Peyer's patch (tissue), 4 donors: Measurements from ENCODE around the gene NR0B2.
"Not testable (repeated sequence)": the region's sequence is repeated elsewhere in the genome, so short reads cannot be mapped to it uniquely, and the experiment has no call there.

Source experiments
- POLR2A ChIP-seq, 2 donors: fragments of 450-650 bp; IDR thresholded peaks; one replicate each; pipeline ENCODE4 v1.5.1; 2017; ENCODE audit warnings: antibody characterized with exemption in 2 of 2, mild to moderate bottlenecking in 2 of 2, moderate library complexity in 2 of 2
- TF ChIP-seq, protein P1 (sequence below), 6 experiments: fragments of 450-650 bp in 4 of 6; fragments of 200-600 bp in 2 of 6; sonication (generic) in 1 of 6; IDR thresholded peaks; one replicate each; pipeline ENCODE4 v1.5.1; 2017 to 2019; ENCODE audit warnings: antibody characterized with exemption in 6 of 6, mild to moderate bottlenecking in 3 of 6, moderate library complexity in 1 of 6

DNA sequence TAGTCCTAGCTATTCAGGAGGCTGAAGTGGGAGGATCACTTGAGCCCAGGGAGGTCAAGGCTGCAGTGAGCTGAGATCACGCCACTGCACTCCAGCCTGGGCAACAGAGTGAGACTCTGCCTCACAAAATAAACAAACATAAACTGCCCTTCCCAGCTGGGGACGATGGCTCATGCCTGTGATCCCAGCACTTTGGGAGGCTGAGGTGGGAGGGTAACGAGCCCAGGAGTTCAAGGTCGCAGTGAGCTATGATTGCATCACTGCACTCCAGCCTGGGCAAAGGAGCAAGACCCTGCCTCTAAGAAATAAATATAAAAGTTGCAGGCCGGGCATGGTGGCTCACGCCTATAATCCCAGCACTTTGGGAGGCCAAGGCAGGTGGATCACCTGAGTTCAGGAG lies 32.2 kb downstream of the NR0B2 start:
- TF ChIP-seq, protein P1, sequence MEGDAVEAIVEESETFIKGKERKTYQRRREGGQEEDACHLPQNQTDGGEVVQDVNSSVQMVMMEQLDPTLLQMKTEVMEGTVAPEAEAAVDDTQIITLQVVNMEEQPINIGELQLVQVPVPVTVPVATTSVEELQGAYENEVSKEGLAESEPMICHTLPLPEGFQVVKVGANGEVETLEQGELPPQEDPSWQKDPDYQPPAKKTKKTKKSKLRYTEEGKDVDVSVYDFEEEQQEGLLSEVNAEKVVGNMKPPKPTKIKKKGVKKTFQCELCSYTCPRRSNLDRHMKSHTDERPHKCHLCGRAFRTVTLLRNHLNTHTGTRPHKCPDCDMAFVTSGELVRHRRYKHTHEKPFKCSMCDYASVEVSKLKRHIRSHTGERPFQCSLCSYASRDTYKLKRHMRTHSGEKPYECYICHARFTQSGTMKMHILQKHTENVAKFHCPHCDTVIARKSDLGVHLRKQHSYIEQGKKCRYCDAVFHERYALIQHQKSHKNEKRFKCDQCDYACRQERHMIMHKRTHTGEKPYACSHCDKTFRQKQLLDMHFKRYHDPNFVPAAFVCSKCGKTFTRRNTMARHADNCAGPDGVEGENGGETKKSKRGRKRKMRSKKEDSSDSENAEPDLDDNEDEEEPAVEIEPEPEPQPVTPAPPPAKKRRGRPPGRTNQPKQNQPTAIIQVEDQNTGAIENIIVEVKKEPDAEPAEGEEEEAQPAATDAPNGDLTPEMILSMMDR (IDR thresholded peaks at IDR 0.05) = not testable (repeated sequence)
- TF ChIP-seq POLR2A (IDR thresholded peaks at IDR 0.05) = not testable (repeated sequence)
